Fibroblast of gingiva (primary cell): Measurements from ENCODE around the gene SLC26A1.
A peak's percentile ranks its signal among the peaks of the same experiment; 100 is the strongest.

Source experiments
- DNase-seq: peaks from one replicate; pipeline ENCODE4 v3.0.0-alpha.2; 2011; ENCODE audit warnings: low read depth

Gene SLC26A1

DNA sequence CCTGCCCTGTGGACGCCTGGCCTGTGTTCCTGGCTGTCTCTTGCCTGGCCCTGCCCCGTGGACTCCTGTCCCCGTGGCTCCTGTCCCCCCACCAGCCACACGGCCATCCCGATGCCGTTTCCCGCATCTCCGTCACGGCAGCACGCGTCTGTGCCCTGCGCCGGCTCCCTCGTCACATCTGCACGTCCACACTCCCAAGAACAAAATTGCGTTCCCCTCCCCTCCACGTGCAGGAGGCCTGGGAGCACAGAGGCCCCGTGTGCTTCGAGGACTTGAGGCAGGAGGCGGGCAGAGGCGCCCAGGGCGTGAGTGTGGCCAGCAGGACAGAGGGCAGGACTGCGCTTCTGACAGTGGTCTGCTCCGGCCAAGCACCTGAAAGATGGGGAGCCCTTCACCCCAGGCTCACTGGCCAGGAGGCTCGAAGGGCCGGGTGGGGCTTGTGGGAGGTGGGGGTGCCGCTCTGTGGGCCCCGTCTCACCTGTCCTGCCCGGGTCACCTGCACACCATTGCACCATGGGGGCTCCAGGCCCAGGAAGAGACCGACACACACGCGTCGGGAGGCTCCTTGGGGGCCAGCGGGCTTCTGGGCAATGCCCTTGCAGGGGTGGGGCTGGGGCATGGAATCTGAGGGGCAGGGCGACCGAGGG lies 35.5 kb upstream of the SLC26A1 start:
- DNase-seq = no peak

DNA sequence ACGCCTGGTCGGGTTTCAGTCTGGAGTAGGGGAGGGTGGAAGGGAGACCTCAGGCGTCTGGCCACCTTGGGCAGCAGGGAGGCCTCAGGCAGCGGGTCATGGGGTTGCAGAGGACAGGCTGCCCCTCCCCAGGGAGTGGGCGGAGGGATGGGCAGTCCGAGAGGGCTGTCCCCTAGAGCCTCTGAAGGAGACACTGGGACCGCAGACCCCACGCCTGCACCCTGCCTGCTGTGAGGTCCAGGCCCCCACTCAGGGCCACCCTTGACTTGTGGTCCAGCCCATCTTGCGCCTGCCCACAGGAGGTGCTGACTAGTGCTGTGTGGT lies 34.7 kb upstream of the SLC26A1 start:
- peak; percentile 16 for DNase-seq

GRCh38 chr4:1027219-1027914 lies 34.2 kb upstream of the SLC26A1 start:
- DNase-seq = no peak

DNA sequence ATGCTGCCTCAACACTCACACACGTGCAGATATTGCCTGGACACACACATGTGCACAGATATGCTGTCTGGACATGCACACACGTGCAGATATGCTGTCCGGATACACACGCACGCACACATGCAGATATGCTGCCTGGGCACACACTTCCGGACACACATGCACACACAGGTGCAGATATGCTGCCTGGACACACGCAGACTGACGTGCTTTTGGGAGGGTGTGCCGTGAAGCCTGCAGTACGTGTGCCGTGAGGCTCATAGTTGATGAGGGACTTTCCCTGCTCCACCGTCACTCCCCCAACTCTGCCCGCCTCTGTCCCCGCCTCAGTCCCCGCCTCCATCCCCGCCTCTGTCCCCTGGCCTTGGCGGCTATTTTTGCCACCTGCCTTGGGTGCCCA lies 32.9 kb upstream of the SLC26A1 start:
- no peak for DNase-seq

GRCh38 chr4:1024882-1025545 lies 31.8 kb upstream of the SLC26A1 start:
- DNase-seq = no peak

DNA sequence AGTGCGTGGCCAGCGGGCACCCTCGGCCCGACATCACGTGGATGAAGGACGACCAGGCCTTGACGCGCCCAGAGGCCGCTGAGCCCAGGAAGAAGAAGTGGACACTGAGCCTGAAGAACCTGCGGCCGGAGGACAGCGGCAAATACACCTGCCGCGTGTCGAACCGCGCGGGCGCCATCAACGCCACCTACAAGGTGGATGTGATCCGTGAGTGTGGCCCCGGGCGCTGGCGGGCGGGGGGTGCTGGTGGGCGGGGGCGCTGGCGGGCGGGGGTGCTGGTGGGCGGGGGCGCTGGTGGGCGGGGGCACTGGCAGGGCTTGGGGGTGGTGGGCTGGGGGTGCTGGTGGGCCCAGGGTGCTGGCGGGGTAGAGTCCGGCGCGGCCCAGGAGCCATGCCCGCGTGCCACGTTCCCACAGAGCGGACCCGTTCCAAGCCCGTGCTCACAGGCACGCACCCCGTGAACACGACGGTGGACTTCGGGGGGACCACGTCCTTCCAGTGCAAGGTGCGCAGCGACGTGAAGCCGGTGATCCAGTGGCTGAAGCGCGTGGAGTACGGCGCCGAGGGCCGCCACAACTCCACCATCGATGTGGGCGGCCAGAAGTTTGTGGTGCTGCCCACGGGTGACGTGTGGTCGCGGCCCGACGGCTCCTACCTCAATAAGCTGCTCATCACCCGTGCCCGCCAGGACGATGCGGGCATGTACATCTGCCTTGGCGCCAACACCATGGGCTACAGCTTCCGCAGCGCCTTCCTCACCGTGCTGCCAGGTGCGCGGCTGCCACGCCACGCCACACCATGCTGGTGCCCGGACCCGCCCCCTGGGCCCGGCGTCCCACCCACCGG lies 30.9 kb upstream of the SLC26A1 start:
- no peak for DNase-seq

DNA sequence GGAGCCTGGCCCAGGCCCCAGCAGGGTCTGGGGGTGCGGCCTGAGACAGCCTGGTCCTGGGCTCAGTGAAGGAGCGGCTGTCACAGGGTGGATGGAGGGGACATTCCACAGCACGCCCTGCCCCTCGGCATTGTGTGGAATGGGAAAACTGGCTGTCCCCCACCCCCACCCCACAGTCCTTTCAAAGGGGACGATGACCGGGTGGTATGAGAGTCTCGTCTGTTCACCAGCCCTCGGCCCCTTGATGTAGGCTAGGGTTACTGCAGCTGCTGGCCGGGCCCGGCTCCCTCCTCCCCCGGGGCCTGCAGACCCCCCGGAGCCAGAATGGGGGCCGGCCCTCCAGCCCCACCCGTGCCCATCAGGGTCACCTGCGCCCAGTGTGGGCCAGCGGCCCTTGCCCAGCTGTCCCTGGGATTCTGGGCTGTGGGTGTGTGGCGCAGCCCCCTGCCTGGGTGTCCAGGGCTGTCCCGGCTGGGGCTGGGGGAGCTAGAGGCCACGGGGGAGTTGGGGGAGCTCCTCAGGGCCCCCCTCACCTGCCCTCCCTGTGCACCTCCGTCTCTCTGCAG lies 30.0 kb upstream of the SLC26A1 start:
- DNase-seq = no peak

DNA sequence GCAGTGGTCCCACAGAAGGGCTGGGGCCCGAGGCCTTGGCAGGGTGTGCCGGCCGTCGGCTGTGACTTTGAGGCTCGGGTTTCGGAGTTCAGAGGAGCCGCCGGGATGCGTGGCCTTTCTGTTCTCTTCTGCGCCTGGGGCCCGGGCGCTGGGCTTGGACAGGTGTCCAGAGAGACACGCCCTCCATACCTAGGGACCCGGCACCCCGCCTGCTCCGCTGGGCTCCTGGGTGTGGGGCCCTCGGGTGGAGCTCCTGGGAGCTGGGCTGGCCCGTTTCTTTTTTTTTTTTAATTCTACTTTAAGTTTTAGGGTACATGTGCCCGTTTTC lies 29.5 kb upstream of the SLC26A1 start:
- no peak for DNase-seq

DNA sequence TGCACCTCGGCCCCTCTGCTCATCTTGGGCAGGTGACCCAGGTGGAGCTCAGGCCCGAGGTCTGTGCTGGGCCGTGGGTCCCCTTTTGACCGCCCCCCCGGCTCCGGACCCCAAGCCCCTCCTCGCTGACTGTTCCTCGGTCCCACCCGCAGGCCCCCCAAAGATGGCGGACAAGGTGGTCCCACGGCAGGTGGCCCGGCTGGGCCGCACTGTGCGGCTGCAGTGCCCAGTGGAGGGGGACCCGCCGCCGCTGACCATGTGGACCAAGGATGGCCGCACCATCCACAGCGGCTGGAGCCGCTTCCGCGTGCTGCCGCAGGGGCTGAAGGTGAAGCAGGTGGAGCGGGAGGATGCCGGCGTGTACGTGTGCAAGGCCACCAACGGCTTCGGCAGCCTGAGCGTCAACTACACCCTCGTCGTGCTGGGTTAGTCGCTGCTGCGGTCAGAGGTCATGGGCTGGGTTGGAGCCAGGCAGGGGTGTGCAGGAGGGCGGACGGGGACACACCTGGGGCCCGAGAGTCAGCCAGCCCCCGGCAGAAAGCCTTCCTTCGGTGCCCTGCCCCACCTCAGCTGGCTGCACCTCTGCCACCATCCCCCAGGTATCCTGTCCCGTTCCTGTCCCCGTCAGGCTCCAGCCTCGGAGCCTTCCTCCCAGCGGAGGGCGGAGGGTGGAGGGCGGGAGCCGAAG lies 29.0 kb upstream of the SLC26A1 start:
- no peak for DNase-seq

GRCh38 chr4:1021386-1022050 lies 28.3 kb upstream of the SLC26A1 start:
- DNase-seq = no peak

GRCh38 chr4:1019729-1020470 lies 26.7 kb upstream of the SLC26A1 start:
- no peak for DNase-seq

GRCh38 chr4:1019320-1019719 lies 26.1 kb upstream of the SLC26A1 start:
- no peak for DNase-seq

DNA sequence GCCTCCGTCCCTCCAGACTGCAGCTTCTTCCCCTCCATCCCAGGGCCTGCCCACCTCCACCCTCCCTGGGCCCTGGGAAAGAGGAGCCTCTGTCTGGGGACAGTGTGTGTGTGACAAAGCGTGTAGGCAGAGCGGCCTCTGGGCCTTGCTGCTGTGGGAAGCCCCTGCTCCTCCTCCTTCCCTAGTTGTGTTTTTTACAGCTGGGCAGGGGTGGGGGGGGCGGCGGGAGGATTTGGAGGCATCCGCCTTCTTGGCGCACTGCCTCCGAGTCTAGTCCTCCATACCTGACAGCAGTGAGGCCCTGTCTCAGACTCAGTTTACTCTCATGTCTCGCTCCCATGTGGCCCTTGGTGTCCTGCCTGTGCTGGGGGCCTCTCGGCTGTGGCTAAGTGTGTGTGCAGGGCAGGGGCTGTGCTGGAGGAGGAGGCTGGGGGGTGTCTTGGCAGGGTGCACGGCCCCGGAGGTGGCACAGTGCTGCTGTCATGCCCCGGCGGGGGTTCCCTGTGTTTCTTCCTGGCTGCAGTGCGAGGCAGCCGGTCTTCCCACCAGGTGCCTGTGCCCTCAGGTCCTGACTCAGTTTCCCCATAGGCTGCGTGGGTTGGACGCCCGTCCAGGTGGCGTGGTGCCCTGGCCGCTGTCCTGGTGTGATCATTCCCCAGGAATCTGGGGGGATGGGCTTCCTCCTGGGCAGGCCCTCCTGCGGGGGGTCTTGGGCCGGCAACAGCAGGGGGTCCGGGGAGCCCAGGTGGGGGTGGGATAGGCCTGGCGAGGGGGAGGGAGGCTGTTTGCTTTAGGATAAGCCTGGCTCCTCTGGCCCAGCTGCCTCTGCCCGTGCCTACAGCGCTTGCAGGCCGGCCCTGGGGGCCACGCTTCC lies 25.2 kb upstream of the SLC26A1 start:
- no peak for DNase-seq

DNA sequence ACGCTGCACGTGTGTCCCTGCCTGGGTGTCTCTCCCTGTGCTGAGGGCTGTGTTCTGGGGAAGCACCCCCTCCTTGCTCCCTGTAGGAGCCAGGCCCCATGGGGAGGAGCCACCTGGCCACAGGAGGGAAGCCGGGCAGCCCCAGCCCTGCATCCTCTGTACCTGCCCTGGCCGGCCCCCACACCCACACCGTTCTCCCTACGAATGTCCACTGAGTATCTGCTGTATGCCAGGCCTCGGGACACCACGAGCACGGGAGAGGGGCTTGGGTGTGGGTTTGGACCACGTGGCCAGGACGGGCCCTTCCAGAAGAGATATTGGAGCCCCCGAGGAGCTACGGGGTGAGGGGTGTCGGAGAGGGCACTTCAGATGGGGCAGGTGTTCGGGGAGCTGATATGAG lies 24.5 kb upstream of the SLC26A1 start:
- no peak for DNase-seq

DNA sequence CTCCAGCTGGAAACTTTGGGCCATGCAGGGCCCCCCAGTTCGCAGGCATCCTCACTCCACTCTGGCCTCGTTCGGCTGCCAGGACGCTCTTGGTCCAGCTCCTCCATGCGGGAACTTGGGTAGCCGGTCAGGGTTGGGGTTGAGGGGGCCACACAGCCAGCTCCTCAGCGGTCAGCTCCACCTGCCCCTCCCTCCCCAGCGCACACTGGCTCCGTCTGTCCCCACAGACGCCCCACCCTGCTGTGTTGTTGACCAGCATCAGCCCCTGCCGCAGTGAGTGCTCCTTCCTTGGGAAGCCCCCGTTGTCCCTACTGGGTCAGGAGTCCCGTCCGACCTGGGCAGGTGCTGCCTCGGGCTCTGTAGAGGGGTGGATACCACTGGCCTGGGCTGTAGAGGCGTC lies 24.0 kb upstream of the SLC26A1 start:
- no peak for DNase-seq

DNA sequence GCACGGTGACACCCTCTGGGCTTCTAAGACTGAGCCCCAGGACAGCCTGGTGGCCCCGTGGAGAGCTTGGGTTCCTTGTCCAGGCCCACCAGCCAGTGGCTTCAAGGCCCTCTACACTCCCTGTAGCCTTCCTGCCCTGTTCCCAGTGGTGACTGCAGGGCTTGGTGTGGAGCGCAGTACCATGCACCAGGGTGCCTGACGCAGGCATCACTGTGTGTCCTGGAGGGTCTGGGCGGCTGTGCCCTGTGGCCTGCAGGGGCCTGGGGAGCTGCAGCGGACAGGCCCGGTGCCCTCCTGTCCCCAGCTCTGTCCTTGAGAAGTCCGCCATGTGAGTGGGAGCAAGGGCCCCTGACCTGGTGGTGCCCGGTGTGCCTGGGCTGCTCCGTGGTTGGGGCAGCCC lies 22.5 kb upstream of the SLC26A1 start:
- no peak for DNase-seq

DNA sequence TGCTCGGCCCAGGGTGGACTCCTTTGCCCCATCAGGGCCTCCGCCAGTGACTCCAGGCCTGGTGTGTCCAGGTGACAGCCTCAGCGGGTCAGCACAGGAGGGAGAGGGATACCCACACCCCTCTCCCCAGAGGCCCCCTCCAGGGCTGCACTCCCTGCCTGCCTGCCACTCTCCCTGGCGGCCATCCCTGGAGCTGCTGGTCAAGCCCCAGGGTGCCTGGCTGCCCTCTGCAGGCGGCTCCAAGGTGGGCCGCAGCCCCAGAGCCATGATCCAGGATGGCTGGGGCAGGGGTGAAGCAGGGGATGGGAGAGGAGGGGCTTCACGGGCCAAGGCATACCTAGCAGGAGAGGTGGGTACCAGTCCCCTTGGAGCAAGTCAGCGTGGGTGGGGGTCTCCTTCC lies 22.0 kb upstream of the SLC26A1 start:
- DNase-seq = no peak

GRCh38 chr4:1014291-1015167 lies 21.3 kb upstream of the SLC26A1 start:
- DNase-seq = no peak
